HUES64 (cell line): ENCODE data around the gene PPFIA1.
"Not testable (repeated sequence)": the region's sequence is repeated elsewhere in the genome, so short reads cannot be mapped to it uniquely, and the experiment has no call there.

Experiments
- H3K27ac ChIP-seq: 2 replicates; pipeline ENCODE4 v1.7.0; 2013; ENCODE audit warnings: low read depth, low read length, inconsistent platforms
- H3K27me3 ChIP-seq: 2 replicates; pipeline ENCODE4 v1.6.1; 2013; ENCODE audit warnings: mild to moderate bottlenecking, low read length; ENCODE audit not compliant: insufficient read depth
- H3K36me3 ChIP-seq: 2 replicates; pipeline ENCODE4 v1.6.1; 2013; ENCODE audit warnings: mild to moderate bottlenecking, low read length; ENCODE audit not compliant: insufficient read depth
- H3K4me1 ChIP-seq: 2 replicates; pipeline ENCODE4 v1.6.1; 2013; ENCODE audit warnings: mild to moderate bottlenecking, low read length, moderate library complexity; ENCODE audit not compliant: insufficient read depth
- H3K4me3 ChIP-seq: 2 replicates; pipeline ENCODE4 v1.5.1; 2013; ENCODE audit warnings: mild to moderate bottlenecking, low read length, moderate library complexity
- H3K9ac ChIP-seq: 2 replicates; pipeline ENCODE4 v1.6.1; 2013; ENCODE audit warnings: mild to moderate bottlenecking, low read depth, low read length
- H3K9me3 ChIP-seq: 2 replicates; pipeline ENCODE4 v1.6.1; 2013; ENCODE audit warnings: low read depth, low read length; ENCODE audit not compliant: insufficient read depth
- WGBS: fragments of 150-250, 120-280 bp; methylation state at CpG from one replicate; pipeline ENCODE4 v1.1.7; 2013; ENCODE audit warnings: missing lambda C conversion rate; 5-methylcytosine and 5-hydroxymethylcytosine counted together

Gene PPFIA1

DNA sequence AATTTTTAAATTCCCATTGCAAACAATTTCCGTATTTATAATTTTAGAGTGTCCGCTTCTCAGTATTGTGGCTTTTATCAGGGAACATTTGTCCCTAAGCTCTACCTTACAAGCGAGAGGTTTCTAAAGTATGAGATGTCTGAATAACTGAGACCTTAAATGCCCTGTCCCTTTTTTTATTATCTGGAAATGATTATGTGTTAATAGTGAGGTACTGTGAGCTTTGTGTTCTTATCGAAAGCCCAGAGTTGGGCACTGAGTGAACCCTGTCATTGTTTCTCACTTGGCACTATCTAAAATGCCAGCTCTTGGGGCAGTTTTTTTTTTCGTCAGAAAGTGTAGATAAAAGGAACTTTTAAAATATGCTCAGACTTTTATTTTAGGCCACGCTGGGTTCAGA lies 137.3 kb downstream of the PPFIA1 start:
- Histone ChIP-seq H3K4me1 (peaks cover under 1% of the 10 kb centered on the region; the same call in 1 of the 2 replicates), H3K9me3 (no peaks in the 10 kb centered on the region), H3K9ac (no peak overlapping the region), H3K4me3 (no peak overlapping the region), H3K27me3 (no peaks in the 10 kb centered on the region), H3K36me3 (peaks cover 81% of the 10 kb centered on the region), H3K27ac (no peak overlapping the region)
- WGBS = 98% methylated on average over 6 of the region's 6 CpGs

- peaks cover 86% of the 10 kb centered on the region for H3K36me3 ChIP-seq
- whole genome bisulfite sequencing = 98% methylated on average over 4 of the region's 4 CpGs
- H3K27me3 ChIP-seq, H3K9me3 ChIP-seq, H3K27ac ChIP-seq, H3K9ac ChIP-seq, H3K4me1 ChIP-seq, H3K4me3 ChIP-seq: not testable (repeated sequence)
Observed at GRCh38 chr11:70408326-70408725, 137.8 kb downstream of the PPFIA1 start.

GRCh38 chr11:70409437-70409836 lies 138.9 kb downstream of the PPFIA1 start:
- H3K9me3 ChIP-seq = no peaks in the 10 kb centered on the region
- H3K27ac ChIP-seq = no peak overlapping the region
- no peak overlapping the region for H3K4me3 ChIP-seq
- no peak overlapping the region for H3K9ac ChIP-seq
- no peaks in the 10 kb centered on the region for H3K27me3 ChIP-seq
- no peaks in the 10 kb centered on the region for H3K4me1 ChIP-seq
- WGBS = 96% methylated on average over 10 of the region's 10 CpGs
- H3K36me3 ChIP-seq = peaks cover 92% of the 10 kb centered on the region

DNA sequence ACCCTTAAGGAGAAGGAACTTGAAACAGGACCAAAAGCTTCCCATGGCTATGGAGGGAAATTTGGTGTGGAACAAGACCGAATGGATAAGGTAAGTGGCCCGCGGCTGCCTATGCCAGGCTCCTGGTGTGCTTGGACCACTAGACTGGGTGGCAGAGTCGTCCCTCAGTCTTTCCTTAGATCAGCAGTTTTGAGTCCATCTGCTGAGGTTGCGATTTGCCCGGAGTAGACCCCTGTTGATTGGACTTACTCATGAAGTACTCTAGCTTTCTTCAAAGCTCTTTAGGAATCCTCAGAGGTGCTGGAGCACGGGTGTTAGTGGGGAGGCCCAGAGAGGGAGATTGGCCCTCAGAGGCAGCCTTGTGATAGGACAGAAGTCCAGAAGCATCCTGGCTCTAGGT lies 139.4 kb downstream of the PPFIA1 start:
- Histone ChIP-seq H3K4me3 (no peak overlapping the region), H3K9ac (no peak overlapping the region), H3K4me1 (no peaks in the 10 kb centered on the region), H3K36me3 (peaks cover 96% of the 10 kb centered on the region), H3K9me3 (no peaks in the 10 kb centered on the region), H3K27ac (no peak overlapping the region), H3K27me3 (no peaks in the 10 kb centered on the region)
- 92% methylated on average over 7 of the region's 7 CpGs for WGBS

DNA sequence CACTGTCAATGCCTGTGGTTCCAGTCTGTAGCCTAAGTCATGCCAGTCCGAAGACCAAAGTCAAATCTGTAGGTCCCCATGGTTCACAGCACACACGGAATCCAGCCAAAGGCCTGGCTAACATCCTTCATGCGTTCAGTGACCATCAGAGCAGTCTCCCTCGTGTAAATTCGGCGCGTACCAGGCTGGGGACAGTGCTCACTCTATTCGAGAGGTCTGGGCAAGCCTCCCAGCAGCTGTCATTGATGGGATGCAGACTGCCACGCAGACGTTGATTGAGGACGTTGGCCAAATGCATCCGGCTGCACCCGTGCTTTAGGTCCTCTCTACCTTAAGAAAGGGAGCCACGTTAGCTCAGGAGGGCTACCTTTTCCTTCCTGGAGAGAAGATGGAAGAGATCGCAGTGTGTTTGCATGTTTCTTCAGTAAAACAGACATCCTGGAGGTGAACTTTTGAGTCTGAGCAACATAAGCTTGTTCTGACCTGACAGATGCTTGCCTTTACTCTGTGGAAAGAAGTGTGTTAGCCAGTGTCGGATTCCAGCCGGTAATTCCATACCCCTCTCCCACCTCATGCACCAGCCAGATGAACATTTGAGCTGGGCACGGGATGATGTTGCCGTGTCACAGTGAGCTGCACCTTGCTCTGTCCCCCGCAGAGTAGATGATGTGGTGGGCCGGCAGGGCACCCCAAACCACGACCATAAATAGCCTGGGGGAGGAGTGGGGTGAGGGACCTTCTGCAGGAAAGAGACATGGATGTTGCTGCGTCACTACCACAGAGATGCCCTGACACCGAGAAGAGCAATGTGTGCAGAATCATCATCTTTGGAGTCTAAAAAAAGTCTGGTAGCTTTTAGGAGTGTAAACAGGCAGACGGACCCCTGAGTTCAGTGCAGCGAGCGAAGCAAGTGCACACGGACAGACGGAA lies 140.1 kb downstream of the PPFIA1 start:
- H3K27me3 ChIP-seq = no peaks in the 10 kb centered on the region

GRCh38 chr11:70411713-70412452 lies 141.4 kb downstream of the PPFIA1 start:
- Histone ChIP-seq H3K4me1 (no peaks in the 10 kb centered on the region), H3K9ac (no peak overlapping the region), H3K27ac (no peak overlapping the region), H3K9me3 (no peaks in the 10 kb centered on the region), H3K27me3 (no peaks in the 10 kb centered on the region), H3K4me3 (no peak overlapping the region), H3K36me3 (peaks cover 97% of the 10 kb centered on the region)
- 97% methylated on average over 15 of the region's 15 CpGs for WGBS

More for the DNA sequence above, 140.1 kb downstream of the PPFIA1 start:
- Histone ChIP-seq H3K4me1 (no peaks in the 10 kb centered on the region), H3K36me3 (peaks cover 97% of the 10 kb centered on the region), H3K9ac (no peak overlapping the region), H3K9me3 (no peaks in the 10 kb centered on the region), H3K4me3 (no peak overlapping the region), H3K27ac (no peak overlapping the region)
- 97% methylated on average over 29 of the region's 29 CpGs for WGBS

DNA sequence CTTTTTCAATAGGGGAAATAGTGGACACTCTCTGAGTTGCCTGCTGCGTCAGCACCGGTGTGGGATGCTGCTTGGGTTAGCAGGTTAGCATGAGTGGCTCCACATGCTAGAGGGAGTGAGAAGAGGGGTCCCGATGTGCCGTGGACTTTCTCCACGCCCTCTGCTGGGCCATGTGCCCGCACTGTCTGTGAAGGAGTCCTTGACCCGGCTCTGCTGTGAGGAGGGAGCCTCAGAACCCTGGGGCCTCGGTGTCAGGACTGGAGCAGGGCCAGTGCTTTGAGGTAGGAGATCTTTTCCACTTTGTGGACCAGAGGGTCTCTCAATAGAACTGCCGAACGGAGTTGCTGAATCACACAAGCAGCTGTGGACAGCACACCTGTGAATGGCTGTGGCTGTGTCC lies 142.7 kb downstream of the PPFIA1 start:
- Histone ChIP-seq H3K27ac (no peak overlapping the region), H3K36me3 (peaks cover 97% of the 10 kb centered on the region), H3K4me1 (no peaks in the 10 kb centered on the region), H3K9ac (no peak overlapping the region), H3K27me3 (no peaks in the 10 kb centered on the region), H3K4me3 (no peak overlapping the region), H3K9me3 (no peaks in the 10 kb centered on the region)
- 95% methylated on average over 10 of the region's 10 CpGs for WGBS

- no peaks in the 10 kb centered on the region for H3K27me3 ChIP-seq
- peaks cover 94% of the 10 kb centered on the region for H3K36me3 ChIP-seq
- 93% methylated on average over 28 of the region's 28 CpGs for WGBS
- H3K27ac ChIP-seq = no peak overlapping the region
- no peaks in the 10 kb centered on the region for H3K9me3 ChIP-seq
- H3K4me1 ChIP-seq = no peaks in the 10 kb centered on the region
- no peak overlapping the region for H3K4me3 ChIP-seq
- H3K9ac ChIP-seq = no peak overlapping the region
Observed at GRCh38 chr11:70414341-70415100, 144.0 kb downstream of the PPFIA1 start.

GRCh38 chr11:70415191-70415590 lies 144.7 kb downstream of the PPFIA1 start:
- H3K27me3 ChIP-seq = no peaks in the 10 kb centered on the region
- 92% methylated on average over 10 of the region's 10 CpGs for WGBS
- H3K4me3 ChIP-seq = no peak overlapping the region
- H3K9ac ChIP-seq = no peak overlapping the region
- no peak overlapping the region for H3K27ac ChIP-seq
- no peaks in the 10 kb centered on the region for H3K9me3 ChIP-seq
- peaks cover 94% of the 10 kb centered on the region for H3K36me3 ChIP-seq
- H3K4me1 ChIP-seq = no peaks in the 10 kb centered on the region

GRCh38 chr11:70415642-70416395 lies 145.3 kb downstream of the PPFIA1 start:
- H3K36me3 ChIP-seq = peaks cover 94% of the 10 kb centered on the region
- H3K4me1 ChIP-seq = no peaks in the 10 kb centered on the region
- no peaks in the 10 kb centered on the region for H3K27me3 ChIP-seq
- WGBS = 96% methylated on average over 25 of the region's 25 CpGs
- H3K9ac ChIP-seq = no peak overlapping the region
- H3K4me3 ChIP-seq = no peak overlapping the region
- no peaks in the 10 kb centered on the region for H3K9me3 ChIP-seq
- no peak overlapping the region; the same call in 1 of the 2 replicates for H3K27ac ChIP-seq
